Hepatocyte (in vitro differentiated cells): ENCODE results near the gene EXOC4. TPM values are rescaled to one million over a fixed set of nuclear protein-coding genes. Genes with fewer than 3 reads are reported as not detected.
"Not testable (repeated sequence)": the region's sequence is repeated elsewhere in the genome, so short reads cannot be mapped to it uniquely, and the experiment has no call there.

Source experiments
- DNase-seq: peaks from one replicate; pipeline ENCODE4 v3.0.0-alpha.2; 2016; ENCODE audit warnings: low spot score
- H2AFZ ChIP-seq: fragments of 200-600 bp; sonication (generic); 2 replicates; pipeline ENCODE4 v1.6.0; 2016; ENCODE audit warnings: antibody characterized with exemption, mild to moderate bottlenecking
- H3K27ac ChIP-seq: fragments of 200-600 bp; sonication (generic); 2 replicates; pipeline ENCODE4 v1.5.1; 2016; ENCODE audit warnings: mild to moderate bottlenecking
- H3K27me3 ChIP-seq: fragments of 200-600 bp; sonication (generic); 2 replicates; pipeline ENCODE4 v1.6.1; 2016
- H3K36me3 ChIP-seq: fragments of 200-600 bp; sonication (generic); replicated peaks from 2 replicates; pipeline ENCODE4 v1.5.1; 2016; ENCODE audit warnings: low read depth; ENCODE audit not compliant: insufficient read depth
- H3K4me1 ChIP-seq: fragments of 200-600 bp; sonication (generic); 2 replicates; pipeline ENCODE4 v1.5.1; 2016; ENCODE audit warnings: mild to moderate bottlenecking, moderate library complexity; ENCODE audit not compliant: insufficient read depth
- H3K4me2 ChIP-seq: fragments of 200-600 bp; sonication (generic); 2 replicates; pipeline ENCODE4 v1.6.0; 2016
- H3K4me3 ChIP-seq: fragments of 200-600 bp; sonication (generic); 2 replicates; pipeline ENCODE4 v1.5.1; 2016; ENCODE audit warnings: mild to moderate bottlenecking
- H3K79me2 ChIP-seq: fragments of 200-600 bp; sonication (generic); 2 replicates; pipeline ENCODE4 v1.6.0; 2017; ENCODE audit warnings: mild to moderate bottlenecking
- H3K9me2 ChIP-seq: fragments of 200-600 bp; sonication (generic); replicated peaks from 2 replicates; pipeline ENCODE4 v1.6.0; 2017; ENCODE audit warnings: mild to moderate bottlenecking; ENCODE audit not compliant: insufficient read depth
- H3K9me3 ChIP-seq: fragments of 200-600 bp; sonication (generic); 2 replicates; pipeline ENCODE4 v1.5.1; 2016; ENCODE audit warnings: low read depth, mild to moderate bottlenecking
- H4K20me1 ChIP-seq: fragments of 200-600 bp; sonication (generic); 2 replicates; pipeline ENCODE4 v1.6.0; 2016; ENCODE audit warnings: mild to moderate bottlenecking; ENCODE audit not compliant: insufficient read depth, poor library complexity, severe bottlenecking
- CTCF ChIP-seq: fragments of 200-600 bp; sonication (generic); IDR thresholded peaks from 2 replicates; pipeline ENCODE4 v1.5.1; 2016; ENCODE audit warnings: antibody characterized with exemption, mild to moderate bottlenecking; ENCODE audit not compliant: poor library complexity
- EZH2 ChIP-seq: fragments of 200-600 bp; sonication (generic); IDR thresholded peaks from 2 replicates; pipeline ENCODE4 v1.6.1; 2016; ENCODE audit warnings: antibody characterized with exemption, mild to moderate bottlenecking, borderline replicate concordance
- EZH2phosphoT487 ChIP-seq: fragments of 200-600 bp; sonication (generic); IDR thresholded peaks from one replicate; pipeline ENCODE4 v1.6.1; 2018; ENCODE audit warnings: antibody characterized with exemption, mild to moderate bottlenecking, low read depth, moderate library complexity; ENCODE audit not compliant: unreplicated experiment, severe bottlenecking
- WGBS: methylation state at CpG from one replicate; pipeline ENCODE4 v1.1.6; 2016; ENCODE audit warnings: low lambda C conversion rate; ENCODE audit errors: missing lambda C conversion rate; 5-methylcytosine and 5-hydroxymethylcytosine counted together
- polyA plus RNA-seq: library from polyadenylated mRNA; unstranded; fragments of >200 nt; fragmentation: Nextera tagmentation; extraction: Ambion mirVana; gene quantifications from 2 replicates; pipeline ENCODE4 v1.2.1, GENCODE V29; 2016
- total RNA-seq: library from RNA; depleted of rRNA; stranded (reverse); fragments of >200 nt; gene quantifications from 2 replicates; pipeline ENCODE4 v1.2.3, GENCODE V29; 2014

The EXOC4 gene
- total and polyA plus RNA-seq, 2 experiments from 2014 or later, result 34.8 to 56.1 TPM

- no peak overlapping the region for H3K4me3 ChIP-seq
- 97% methylated on average over 3 of the region's 3 CpGs for WGBS
- DNase-seq, result no peak
- peaks cover 16% of the 10 kb centered on the region for H3K79me2 ChIP-seq
- no peaks in the 10 kb centered on the region for H3K36me3 ChIP-seq
- H3K9me2 ChIP-seq, result no peaks in the 10 kb centered on the region
- H3K9me3 ChIP-seq, result no peaks in the 10 kb centered on the region
- H3K4me2 ChIP-seq, result no peak overlapping the region
- TF ChIP-seq EZH2 (no peak), CTCF (no peak), EZH2phosphoT487 (no peak)
- H4K20me1 ChIP-seq, result peaks cover 11% of the 10 kb centered on the region
- H3K27ac ChIP-seq, result no peak overlapping the region
- H3K27me3 ChIP-seq, result no peaks in the 10 kb centered on the region
- H3K4me1 ChIP-seq, result peaks cover 10% of the 10 kb centered on the region
- H2AFZ ChIP-seq, result no peak overlapping the region
Measured at GRCh38 chr7:133275446-133276095, 22.7 kb downstream of the EXOC4 start.

- H3K79me2 ChIP-seq, H3K9me3 ChIP-seq, H4K20me1 ChIP-seq, H2AFZ ChIP-seq, DNase-seq, H3K36me3 ChIP-seq, H3K27me3 ChIP-seq, H3K4me3 ChIP-seq, H3K9me2 ChIP-seq, H3K4me1 ChIP-seq, H3K27ac ChIP-seq, H3K4me2 ChIP-seq: not testable (repeated sequence)
- 94% methylated on average over 3 of the region's 3 CpGs for WGBS
Measured at GRCh38 chr7:133278975-133279374, 26.1 kb downstream of the EXOC4 start.

- Histone ChIP-seq H3K27me3 (no peaks in the 10 kb centered on the region), H4K20me1 (peaks cover 4% of the 10 kb centered on the region), H3K9me2 (no peaks in the 10 kb centered on the region), H3K4me1 (no peaks in the 10 kb centered on the region), H2AFZ (no peak overlapping the region), H3K79me2 (peaks cover 10% of the 10 kb centered on the region), H3K4me2 (no peak overlapping the region), H3K36me3 (no peaks in the 10 kb centered on the region), H3K27ac (no peak overlapping the region), H3K4me3 (no peak overlapping the region), H3K9me3 (no peaks in the 10 kb centered on the region)
- WGBS, result 69% methylated on average over 1 of the region's 1 CpG
- no peak for TF ChIP-seq CTCF
- no peak for TF ChIP-seq EZH2phosphoT487
- no peak for DNase-seq
Measured at GRCh38 chr7:133282094-133282493, 29.2 kb downstream of the EXOC4 start.

GRCh38 chr7:133284092-133284491, 31.2 kb downstream of the EXOC4 start:
- Histone ChIP-seq H3K9me3 (no peaks in the 10 kb centered on the region), H3K36me3 (no peaks in the 10 kb centered on the region), H3K9me2 (no peaks in the 10 kb centered on the region), H3K4me2 (no peak overlapping the region), H3K4me1 (no peaks in the 10 kb centered on the region), H2AFZ (no peak overlapping the region), H3K27me3 (no peaks in the 10 kb centered on the region), H3K27ac (no peak overlapping the region), H3K79me2 (peaks cover 10% of the 10 kb centered on the region), H4K20me1 (peaks cover 4% of the 10 kb centered on the region), H3K4me3 (no peak overlapping the region)
- no peak for DNase-seq
- TF ChIP-seq EZH2phosphoT487, result no peak
- TF ChIP-seq EZH2, result no peak
- TF ChIP-seq CTCF, result no peak
- 98% methylated on average over 2 of the region's 2 CpGs for WGBS
